Activated CD4-positive, alpha-beta T cell treated with anti-CD3 and anti-CD28 coated beads, Interleukin-2, amount 50 U/mL, for 48 hours (primary cell): ENCODE results near the gene TSPAN7.

Experiments used
- DNase-seq, 2 experiments: peaks; one replicate each; pipeline ENCODE4 v3.0.0-alpha.2; 2020

Gene TSPAN7

GRCh38 chrX:38699121-38699520 is 137.8 kb downstream of the TSPAN7 start:
- DNase-seq: no peak

- DNase-seq: no peak
Measured at GRCh38 chrX:38699696-38700095, 138.4 kb downstream of the TSPAN7 start.

GRCh38 chrX:38701073-38701472 is 139.7 kb downstream of the TSPAN7 start:
- no peak for DNase-seq

GRCh38 chrX:38704146-38704882 is 143.0 kb downstream of the TSPAN7 start:
- DNase-seq: no peak

- DNase-seq: no peak
Measured at GRCh38 chrX:38717871-38718270, 156.5 kb downstream of the TSPAN7 start.

GRCh38 chrX:38718311-38718710 is 157.0 kb downstream of the TSPAN7 start:
- no peak for DNase-seq

- no peak for DNase-seq
Measured at GRCh38 chrX:38726612-38727011, 165.3 kb downstream of the TSPAN7 start.

- no peak for DNase-seq
Measured at GRCh38 chrX:38727668-38728067, 166.3 kb downstream of the TSPAN7 start.

- no peak for DNase-seq
Measured at GRCh38 chrX:38732866-38733265, 171.5 kb downstream of the TSPAN7 start.
